Upper lobe of right lung (tissue), 1 donor: ENCODE measurements around the gene ANKRD33. TPM values are rescaled to one million over a fixed set of nuclear protein-coding genes. Genes with fewer than 3 reads are reported as not detected.

Experiments
- ATAC-seq: fragments of 200-7000 bp; cut with Tn5 transposase; one replicate; pipeline ENCODE4 v1.9.1; 2020; ENCODE audit warnings: mild to moderate bottlenecking, moderate library complexity
- DNase-seq: peaks from one replicate; pipeline ENCODE4 v3.0.0-alpha.2; 2020
- H3K27ac ChIP-seq: fragments of 200-600 bp; one replicate; pipeline ENCODE4 v1.8.0; 2022
- H3K27me3 ChIP-seq: fragments of 200-600 bp; one replicate; pipeline ENCODE4 v1.8.0; 2022; ENCODE audit warnings: mild to moderate bottlenecking
- H3K36me3 ChIP-seq: fragments of 200-600 bp; one replicate; pipeline ENCODE4 v1.8.0; 2022
- H3K4me1 ChIP-seq: fragments of 200-600 bp; one replicate; pipeline ENCODE4 v1.8.0; 2022
- H3K4me3 ChIP-seq: fragments of 200-600 bp; one replicate; pipeline ENCODE4 v1.8.0; 2022; ENCODE audit warnings: mild to moderate bottlenecking
- H3K9me3 ChIP-seq: fragments of 200-600 bp; one replicate; pipeline ENCODE4 v1.8.0; 2022
- CTCF ChIP-seq: fragments of 200-600 bp; IDR thresholded peaks from one replicate; pipeline ENCODE4 v1.8.0; 2022; ENCODE audit warnings: antibody characterized with exemption
- intact Hi-C: fragments of 100-400 bp; cut with DNase I; formaldehyde crosslinking; loops from one replicate; pipeline ENCODE4 v1.11.0; 2022
- total RNA-seq: library from RNA; stranded (reverse); fragmentation: NEBNext Ultra II Directional; extraction: Animal tissue kit (Norgen Biotek cat#: 25700); gene quantifications from one replicate; pipeline ENCODE4 v1.2.1, GENCODE V29; 2021
- donor health status: DM: no; HTN: yes; CAD: no; lungs with severe emphysema.

Gene ANKRD33
- total RNA-seq, 1 donor from 2014 or later = not detected

- no peak overlapping the region for H3K27ac ChIP-seq
- ATAC-seq (no peak), DNase-seq (peak; percentile 54)
- peaks cover 15% of the 10 kb centered on the region for H3K4me1 ChIP-seq
- H3K27me3 ChIP-seq = no peaks in the 10 kb centered on the region
- no peaks in the 10 kb centered on the region for H3K36me3 ChIP-seq
- H3K4me3 ChIP-seq = no peak overlapping the region
- no peaks in the 10 kb centered on the region for H3K9me3 ChIP-seq
- intact Hi-C loops = no loop called here
- no peak for TF ChIP-seq CTCF
Observed at GRCh38 chr12:51900323-51900889, 12.5 kb downstream of the ANKRD33 start.

- intact Hi-C loops = no loop called here
- no peak overlapping the region for H3K27ac ChIP-seq
- TF ChIP-seq CTCF = no peak
Observed at GRCh38 chr12:51901121-51901817, 13.4 kb downstream of the ANKRD33 start.

GRCh38 chr12:51901881-51902280, 14.0 kb downstream of the ANKRD33 start:
- H3K4me1 ChIP-seq = peaks cover 25% of the 10 kb centered on the region
- H3K36me3 ChIP-seq = no peaks in the 10 kb centered on the region
- no peak overlapping the region for H3K4me3 ChIP-seq
- no peaks in the 10 kb centered on the region for H3K27me3 ChIP-seq
- no peak overlapping the region for H3K27ac ChIP-seq
- ATAC-seq (no peak), DNase-seq (no peak)
- no peak for TF ChIP-seq CTCF
- no peaks in the 10 kb centered on the region for H3K9me3 ChIP-seq
- intact Hi-C loops = no loop called here

More at GRCh38 chr12:51901121-51901817, 13.4 kb downstream of the ANKRD33 start:
- Histone ChIP-seq H3K4me1 (peaks cover 19% of the 10 kb centered on the region), H3K9me3 (no peaks in the 10 kb centered on the region), H3K36me3 (no peaks in the 10 kb centered on the region), H3K27me3 (no peaks in the 10 kb centered on the region), H3K4me3 (no peak overlapping the region)
- no peak for ATAC-seq
- DNase-seq = peak; percentile 50

- intact Hi-C loops = no loop called here
- Histone ChIP-seq H3K4me3 (no peak overlapping the region), H3K36me3 (no peaks in the 10 kb centered on the region), H3K9me3 (no peaks in the 10 kb centered on the region), H3K27ac (peak overlapping the region; percentile 86), H3K4me1 (peaks cover 21% of the 10 kb centered on the region), H3K27me3 (no peaks in the 10 kb centered on the region)
- no peak for TF ChIP-seq CTCF
- DNase-seq (peak; percentile 30), ATAC-seq (peak; percentile 31)
Observed at GRCh38 chr12:51904951-51905470, 17.1 kb downstream of the ANKRD33 start.

GRCh38 chr12:51905471-51906429, 17.8 kb downstream of the ANKRD33 start:
- intact Hi-C loops = no loop called here
- peak overlapping the region; percentile 86 for H3K27ac ChIP-seq
- no peaks in the 10 kb centered on the region for H3K36me3 ChIP-seq
- peak; percentile 76 for ATAC-seq
- no peaks in the 10 kb centered on the region for H3K27me3 ChIP-seq
- peak overlapping the region; percentile 58 for H3K4me3 ChIP-seq
- no peak for DNase-seq
- no peaks in the 10 kb centered on the region for H3K9me3 ChIP-seq
- TF ChIP-seq CTCF = no peak
- H3K4me1 ChIP-seq = peaks cover 25% of the 10 kb centered on the region
